ENCODE results near the gene TRERF1.

- TF ChIP-seq POLR2AphosphoS5 (IDR thresholded peaks at IDR 0.05), result no peak
- no peak for TF ChIP-seq CTCF (IDR thresholded peaks at IDR 0.05)
These were observed 274.0 kb downstream of the TRERF1 start for GRCh38 chr6:42177514-42178364.

All from suprapubic skin (tissue), 3 donors.